Measurements from ENCODE around the gene NOSIP.

NOSIP gene

GRCh38 chr19:49553451-49554271 is 26.7 kb downstream of the NOSIP start:
- Histone ChIP-seq H3K27ac (peak overlapping the region in 1 of 2 donors; percentile 66), H3K4me3 (no peak overlapping the region)
- no peak for DNase-seq (ENCODE audit: low spot score)
- TF ChIP-seq CTCF (IDR thresholded peaks at IDR 0.05): no peak

- no peak for TF ChIP-seq CTCF (IDR thresholded peaks at IDR 0.05)
- H3K27ac ChIP-seq: no peak overlapping the region
- H3K4me3 ChIP-seq: no peak overlapping the region
- DNase-seq (ENCODE audit: low spot score): no peak
Measured at GRCh38 chr19:49552749-49553148, 27.6 kb downstream of the NOSIP start.

GRCh38 chr19:49551531-49551930 is 28.8 kb downstream of the NOSIP start:
- no peak overlapping the region for H3K27ac ChIP-seq
- TF ChIP-seq CTCF (IDR thresholded peaks at IDR 0.05): no peak

GRCh38 chr19:49549045-49549444 is 31.3 kb downstream of the NOSIP start:
- TF ChIP-seq CTCF (IDR thresholded peaks at IDR 0.05): no peak
- DNase-seq (ENCODE audit: low spot score): no peak
- H3K27ac ChIP-seq: no peak overlapping the region
- H3K4me3 ChIP-seq: no peak overlapping the region

More at GRCh38 chr19:49551531-49551930, 28.8 kb downstream of the NOSIP start:
- no peak for DNase-seq (ENCODE audit: low spot score)
- H3K4me3 ChIP-seq: no peak overlapping the region

- DNase-seq (ENCODE audit: low spot score): no peak
- Histone ChIP-seq H3K27ac (no peak overlapping the region), H3K4me3 (no peak overlapping the region)
- TF ChIP-seq CTCF (IDR thresholded peaks at IDR 0.05): peak; percentile 56
Measured at GRCh38 chr19:49546825-49547565, 33.4 kb downstream of the NOSIP start.

- DNase-seq (ENCODE audit: low spot score): no peak
- Histone ChIP-seq H3K27ac (no peak overlapping the region), H3K4me3 (no peak overlapping the region)
- TF ChIP-seq CTCF (IDR thresholded peaks at IDR 0.05): no peak
Measured at GRCh38 chr19:49544154-49544553, 36.2 kb downstream of the NOSIP start.
